IMR-90 (cell line): ENCODE data around the gene TRABD.

Source experiments
- ELK1 ChIP-seq: fragments of 150-350 bp; IDR thresholded peaks from 2 replicates; pipeline ENCODE4 v1.6.1; 2016; ENCODE audit warnings: low read depth, mild to moderate bottlenecking, low read length, moderate library complexity, borderline replicate concordance
- TF ChIP-seq, protein P1 (sequence below): conservative IDR thresholded peaks from 2 replicates; pipeline ENCODE4 v1.5.1; 2012; ENCODE audit warnings: mild to moderate bottlenecking, low read depth, low read length, improper control_type of control experiment

GRCh38 chr22:50215297-50216054 lies 29.8 kb downstream of the TRABD start:
- TF ChIP-seq, protein P1, sequence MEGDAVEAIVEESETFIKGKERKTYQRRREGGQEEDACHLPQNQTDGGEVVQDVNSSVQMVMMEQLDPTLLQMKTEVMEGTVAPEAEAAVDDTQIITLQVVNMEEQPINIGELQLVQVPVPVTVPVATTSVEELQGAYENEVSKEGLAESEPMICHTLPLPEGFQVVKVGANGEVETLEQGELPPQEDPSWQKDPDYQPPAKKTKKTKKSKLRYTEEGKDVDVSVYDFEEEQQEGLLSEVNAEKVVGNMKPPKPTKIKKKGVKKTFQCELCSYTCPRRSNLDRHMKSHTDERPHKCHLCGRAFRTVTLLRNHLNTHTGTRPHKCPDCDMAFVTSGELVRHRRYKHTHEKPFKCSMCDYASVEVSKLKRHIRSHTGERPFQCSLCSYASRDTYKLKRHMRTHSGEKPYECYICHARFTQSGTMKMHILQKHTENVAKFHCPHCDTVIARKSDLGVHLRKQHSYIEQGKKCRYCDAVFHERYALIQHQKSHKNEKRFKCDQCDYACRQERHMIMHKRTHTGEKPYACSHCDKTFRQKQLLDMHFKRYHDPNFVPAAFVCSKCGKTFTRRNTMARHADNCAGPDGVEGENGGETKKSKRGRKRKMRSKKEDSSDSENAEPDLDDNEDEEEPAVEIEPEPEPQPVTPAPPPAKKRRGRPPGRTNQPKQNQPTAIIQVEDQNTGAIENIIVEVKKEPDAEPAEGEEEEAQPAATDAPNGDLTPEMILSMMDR = no peak
- TF ChIP-seq ELK1 = no peak
